HepG2 (cell line): ENCODE results near the gene DSCAM. TPM values are rescaled to one million over a fixed set of nuclear protein-coding genes. Genes with fewer than 3 reads are reported as not detected.

Source experiments
- ATAC-seq: fragments of 200-7000 bp; cut with Tn5 transposase; 3 replicates; pipeline ENCODE4 v1.9.1; 2020; ENCODE audit warnings: mild to moderate bottlenecking, moderate library complexity
- BruUV-seq: library from RNA; stranded (reverse); fragments of 400-500 nt; replicated peaks from 2 replicates; lab custom pipeline; 2021; lab: Mats Ljungman, UMichigan
- CTCF ChIA-PET: fragments of 300-600 bp; formaldehyde crosslinking; extraction: SDS; loops from one replicate; lab custom pipeline; 2021; ENCODE audit warnings: low total read pairs, inconsistent platforms, low intra/inter-chr PET ratio; lab: Yijun Ruan, JAX
- POLR2A ChIA-PET: fragments of 350-600 bp; sonication (Branson Sonifier 250); formaldehyde crosslinking; loops from one replicate; lab custom pipeline; 2020; ENCODE audit warnings: antibody characterized with exemption, inconsistent platforms; lab: Yijun Ruan, JAX
- DNase-seq: peaks from one replicate; pipeline ENCODE4 v3.0.0-alpha.2; 2015; ENCODE audit warnings: low spot score
- FAIRE-seq: peaks from 3 replicates; lab custom pipeline; 2011; peaks lifted over from hg19 to GRCh38; lab: Jason Lieb, UNC
- H2AFZ ChIP-seq: one replicate; pipeline ENCODE4 v1.6.1; 2011; ENCODE audit warnings: low read length, inconsistent platforms
- H3K27ac ChIP-seq: fragments of 300-600 bp; 3 replicates; pipeline ENCODE4 v1.8.0; 2011; ENCODE audit warnings: mixed run types, mild to moderate bottlenecking, mixed read lengths, low read length, inconsistent platforms; ENCODE audit not compliant: insufficient read depth; ENCODE audit errors: extremely low read length
- H3K27me3 ChIP-seq, 2 experiments: fragments of 200-600 bp in 1 of 2; 2 replicates in 1 of 2; 3 replicates in 1 of 2; pipeline versions ENCODE4 v1.6.0 to v1.8.0; 2011; ENCODE audit warnings: low read length in 2 of 2, mild to moderate bottlenecking in 2 of 2, moderate library complexity in 2 of 2, inconsistent platforms in 1 of 2; ENCODE audit not compliant: insufficient read depth in 2 of 2, control insufficient read depth in 1 of 2
- H3K36me3 ChIP-seq, 2 experiments: fragments of 200-600 bp in 1 of 2; replicated peaks in 1 of 2; 2 replicates in 1 of 2; 3 replicates in 1 of 2; pipeline versions ENCODE4 v1.5.1 to v1.8.0; 2011; ENCODE audit warnings: low read length in 2 of 2, inconsistent platforms in 1 of 2; ENCODE audit not compliant: insufficient read depth in 2 of 2, control insufficient read depth in 1 of 2
- H3K4me1 ChIP-seq: 2 replicates; pipeline ENCODE4 v1.5.1; 2012; ENCODE audit warnings: low read length, inconsistent platforms; ENCODE audit not compliant: insufficient read depth
- H3K4me2 ChIP-seq: 2 replicates; pipeline ENCODE4 v1.6.0; 2011; ENCODE audit warnings: low read depth, low read length, inconsistent platforms
- H3K4me3 ChIP-seq, 3 experiments: fragments of 200-600 bp in 1 of 3; sonication (generic), shearing (Covaris generic) in 1 of 3; replicated peaks in 1 of 3; 2 replicates each; pipeline ENCODE4 v1.5.1; 2011 to 2016; ENCODE audit warnings: low read length in 3 of 3, inconsistent platforms in 2 of 3, low read depth in 2 of 3, mild to moderate bottlenecking in 2 of 3, control low read depth in 1 of 3, mixed read lengths in 1 of 3; ENCODE audit not compliant: insufficient read depth in 1 of 3
- H3K79me2 ChIP-seq: one replicate; pipeline ENCODE4 v1.6.1; 2011; ENCODE audit warnings: low read length, inconsistent platforms; ENCODE audit not compliant: insufficient read depth
- H3K9ac ChIP-seq: 2 replicates; pipeline ENCODE4 v1.6.0; 2011; ENCODE audit warnings: mild to moderate bottlenecking, low read depth, low read length, inconsistent platforms; ENCODE audit not compliant: insufficient read depth
- H3K9me3 ChIP-seq: 2 replicates; pipeline ENCODE4 v1.5.1; 2012; ENCODE audit warnings: mild to moderate bottlenecking, low read length
- H4K20me1 ChIP-seq: 2 replicates; pipeline ENCODE4 v1.6.0; 2011; ENCODE audit warnings: inconsistent platforms, mild to moderate bottlenecking, low read length, moderate library complexity; ENCODE audit not compliant: insufficient read depth
- HOXA3 ChIP-seq: sonication (generic); formaldehyde crosslinking; IDR thresholded peaks from 2 replicates; pipeline ENCODE4 v1.5.0; 2020; ENCODE audit warnings: missing genetic modification reagents
- WGBS: methylation state at CpG from one replicate; pipeline ENCODE4 v1.1.6; 2017; ENCODE audit warnings: low lambda C conversion rate; 5-methylcytosine and 5-hydroxymethylcytosine counted together
- in situ Hi-C: cut with HindIII; loops from 2 replicates; pipeline ENCODE4 v1.10.0; 2017; ENCODE audit warnings: low pct_unique_long_range_greater_than_20kb; ENCODE audit not compliant: extremely low pct_ligation_motif_present
- intact Hi-C: fragments of 100-400 bp; cut with micrococcal nuclease; formaldehyde crosslinking; loops from one replicate; pipeline ENCODE4 v1.10.0; 2022; ENCODE audit not compliant: unreplicated experiment
- polyA plus RNA-seq, 8 experiments: library from polyadenylated mRNA; depleted of rRNA in 3 of 8; stranded (reverse) in 7 of 8; unstranded in 1 of 8; fragments of >200 nt; fragmentation: Illumina TruSeq in 4 of 8; extraction: Trizol in 4 of 8; gene quantifications; 2 replicates each; pipeline versions ENCODE4 v1.2.1 to v1.2.3, GENCODE V29; 2011 to 2016; ENCODE audit warnings: low read depth in 4 of 8, missing spikeins in 1 of 8, mixed read lengths in 1 of 8; ENCODE audit not compliant: insufficient read depth in 1 of 8
- total RNA-seq, 5 experiments: library from RNA; depleted of rRNA; stranded (reverse); fragments of >200 nt; fragmentation: Illumina TruSeq; extraction: Trizol; gene quantifications; 2 replicates each; pipeline ENCODE4 v1.2.3, GENCODE V29; 2016; ENCODE audit warnings: low read depth in 1 of 5
- TF ChIP-seq, protein P1 (sequence below): sonication (generic); formaldehyde crosslinking; IDR thresholded peaks from 2 replicates; pipeline ENCODE4 v1.4.0; 2020; ENCODE audit warnings: missing genetic modification reagents
- TF ChIP-seq, protein P2 (sequence below): sonication (generic); formaldehyde crosslinking; IDR thresholded peaks from 2 replicates; pipeline ENCODE4 v1.4.0; 2020; ENCODE audit warnings: missing genetic modification reagents, borderline replicate concordance

DSCAM gene
- total and polyA plus RNA-seq, 2 of the 13 experiments (the other 11 are each of a cell fraction or from before 2014, with no cell fraction given), result not detected

DNA sequence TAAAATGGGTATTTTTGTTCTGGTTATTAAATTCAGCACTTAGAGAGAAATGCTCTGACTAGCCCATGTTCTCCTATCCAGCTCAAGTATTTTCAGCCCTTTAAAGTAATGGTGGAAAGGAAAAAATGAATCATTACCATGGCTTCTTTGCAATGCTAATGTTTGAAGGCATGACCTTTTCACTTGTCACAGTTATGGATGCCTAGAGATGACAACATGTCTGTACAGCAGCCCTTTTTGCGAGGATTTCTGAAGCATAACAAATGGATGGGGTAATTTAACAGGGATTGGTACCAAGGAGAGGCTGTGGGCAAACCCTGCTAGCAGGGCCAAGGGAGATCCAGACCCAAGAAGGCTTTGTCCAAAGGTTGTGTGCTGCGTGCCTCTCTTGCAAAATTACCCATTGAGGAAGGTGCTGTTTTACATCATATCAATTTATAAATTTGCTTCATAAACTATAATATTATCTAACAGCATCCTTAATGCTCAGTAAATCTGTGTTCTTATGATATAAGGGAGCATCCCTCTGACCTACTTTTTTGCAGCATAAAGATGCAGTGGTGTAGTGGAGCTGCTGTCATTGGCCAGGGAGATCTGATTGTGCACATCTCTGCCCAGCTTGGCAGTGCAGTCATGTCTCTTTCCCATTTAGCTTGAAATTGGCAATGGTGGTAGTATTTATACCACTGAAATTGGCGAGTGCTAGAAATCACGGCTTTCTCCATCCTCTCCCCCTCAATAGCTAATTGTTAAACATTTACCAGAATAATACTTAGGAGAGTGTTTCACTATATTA is 652.6 kb downstream of the DSCAM start (continued):
- TF ChIP-seq, protein P1, sequence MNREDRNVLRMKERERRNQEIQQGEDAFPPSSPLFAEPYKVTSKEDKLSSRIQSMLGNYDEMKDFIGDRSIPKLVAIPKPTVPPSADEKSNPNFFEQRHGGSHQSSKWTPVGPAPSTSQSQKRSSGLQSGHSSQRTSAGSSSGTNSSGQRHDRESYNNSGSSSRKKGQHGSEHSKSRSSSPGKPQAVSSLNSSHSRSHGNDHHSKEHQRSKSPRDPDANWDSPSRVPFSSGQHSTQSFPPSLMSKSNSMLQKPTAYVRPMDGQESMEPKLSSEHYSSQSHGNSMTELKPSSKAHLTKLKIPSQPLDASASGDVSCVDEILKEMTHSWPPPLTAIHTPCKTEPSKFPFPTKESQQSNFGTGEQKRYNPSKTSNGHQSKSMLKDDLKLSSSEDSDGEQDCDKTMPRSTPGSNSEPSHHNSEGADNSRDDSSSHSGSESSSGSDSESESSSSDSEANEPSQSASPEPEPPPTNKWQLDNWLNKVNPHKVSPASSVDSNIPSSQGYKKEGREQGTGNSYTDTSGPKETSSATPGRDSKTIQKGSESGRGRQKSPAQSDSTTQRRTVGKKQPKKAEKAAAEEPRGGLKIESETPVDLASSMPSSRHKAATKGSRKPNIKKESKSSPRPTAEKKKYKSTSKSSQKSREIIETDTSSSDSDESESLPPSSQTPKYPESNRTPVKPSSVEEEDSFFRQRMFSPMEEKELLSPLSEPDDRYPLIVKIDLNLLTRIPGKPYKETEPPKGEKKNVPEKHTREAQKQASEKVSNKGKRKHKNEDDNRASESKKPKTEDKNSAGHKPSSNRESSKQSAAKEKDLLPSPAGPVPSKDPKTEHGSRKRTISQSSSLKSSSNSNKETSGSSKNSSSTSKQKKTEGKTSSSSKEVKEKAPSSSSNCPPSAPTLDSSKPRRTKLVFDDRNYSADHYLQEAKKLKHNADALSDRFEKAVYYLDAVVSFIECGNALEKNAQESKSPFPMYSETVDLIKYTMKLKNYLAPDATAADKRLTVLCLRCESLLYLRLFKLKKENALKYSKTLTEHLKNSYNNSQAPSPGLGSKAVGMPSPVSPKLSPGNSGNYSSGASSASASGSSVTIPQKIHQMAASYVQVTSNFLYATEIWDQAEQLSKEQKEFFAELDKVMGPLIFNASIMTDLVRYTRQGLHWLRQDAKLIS (CRISPR knock-in tag), result no peak

DNA sequence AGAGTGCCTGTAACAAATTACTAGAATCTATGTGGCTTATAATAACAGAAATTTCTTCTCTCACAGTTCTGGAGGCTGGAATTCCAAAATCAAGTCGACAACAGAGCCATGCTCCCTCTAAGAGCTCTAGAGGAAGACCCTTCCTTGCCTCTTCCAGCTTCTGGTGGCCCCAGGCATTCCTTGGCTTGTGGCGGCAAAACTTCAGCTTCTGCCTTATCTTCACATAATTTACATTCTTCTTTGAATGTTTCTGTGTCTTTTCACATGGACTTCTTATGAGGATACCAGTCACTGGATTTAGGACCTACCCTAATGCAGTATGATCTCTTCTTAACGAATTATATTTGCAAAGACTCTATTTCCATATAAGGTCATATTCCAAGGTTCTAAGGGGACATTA is 655.3 kb downstream of the DSCAM start:
- Histone ChIP-seq H3K27me3 (no peaks in the 10 kb centered on the region; a peak in 1 of 5 replicates), H3K9me3 (peaks cover 96% of the 10 kb centered on the region), H3K4me3 (no peak overlapping the region), H3K79me2 (no peaks in the 10 kb centered on the region), H4K20me1 (no peaks in the 10 kb centered on the region), H2AFZ (no peak overlapping the region), H3K4me2 (no peak overlapping the region), H3K9ac (no peak overlapping the region), H3K4me1 (no peaks in the 10 kb centered on the region), H3K36me3 (no peaks in the 10 kb centered on the region), H3K27ac (no peak overlapping the region)
- intact Hi-C loops, result no loop called here
- FAIRE-seq, result no peak
- ChIA-PET POLR2A (no interaction called here), CTCF (no interaction called here)
- no peak for DNase-seq
- in situ Hi-C loops, result no loop called here
- 16% methylated on average over 3 of the region's 3 CpGs for WGBS
- TF ChIP-seq, protein P2, sequence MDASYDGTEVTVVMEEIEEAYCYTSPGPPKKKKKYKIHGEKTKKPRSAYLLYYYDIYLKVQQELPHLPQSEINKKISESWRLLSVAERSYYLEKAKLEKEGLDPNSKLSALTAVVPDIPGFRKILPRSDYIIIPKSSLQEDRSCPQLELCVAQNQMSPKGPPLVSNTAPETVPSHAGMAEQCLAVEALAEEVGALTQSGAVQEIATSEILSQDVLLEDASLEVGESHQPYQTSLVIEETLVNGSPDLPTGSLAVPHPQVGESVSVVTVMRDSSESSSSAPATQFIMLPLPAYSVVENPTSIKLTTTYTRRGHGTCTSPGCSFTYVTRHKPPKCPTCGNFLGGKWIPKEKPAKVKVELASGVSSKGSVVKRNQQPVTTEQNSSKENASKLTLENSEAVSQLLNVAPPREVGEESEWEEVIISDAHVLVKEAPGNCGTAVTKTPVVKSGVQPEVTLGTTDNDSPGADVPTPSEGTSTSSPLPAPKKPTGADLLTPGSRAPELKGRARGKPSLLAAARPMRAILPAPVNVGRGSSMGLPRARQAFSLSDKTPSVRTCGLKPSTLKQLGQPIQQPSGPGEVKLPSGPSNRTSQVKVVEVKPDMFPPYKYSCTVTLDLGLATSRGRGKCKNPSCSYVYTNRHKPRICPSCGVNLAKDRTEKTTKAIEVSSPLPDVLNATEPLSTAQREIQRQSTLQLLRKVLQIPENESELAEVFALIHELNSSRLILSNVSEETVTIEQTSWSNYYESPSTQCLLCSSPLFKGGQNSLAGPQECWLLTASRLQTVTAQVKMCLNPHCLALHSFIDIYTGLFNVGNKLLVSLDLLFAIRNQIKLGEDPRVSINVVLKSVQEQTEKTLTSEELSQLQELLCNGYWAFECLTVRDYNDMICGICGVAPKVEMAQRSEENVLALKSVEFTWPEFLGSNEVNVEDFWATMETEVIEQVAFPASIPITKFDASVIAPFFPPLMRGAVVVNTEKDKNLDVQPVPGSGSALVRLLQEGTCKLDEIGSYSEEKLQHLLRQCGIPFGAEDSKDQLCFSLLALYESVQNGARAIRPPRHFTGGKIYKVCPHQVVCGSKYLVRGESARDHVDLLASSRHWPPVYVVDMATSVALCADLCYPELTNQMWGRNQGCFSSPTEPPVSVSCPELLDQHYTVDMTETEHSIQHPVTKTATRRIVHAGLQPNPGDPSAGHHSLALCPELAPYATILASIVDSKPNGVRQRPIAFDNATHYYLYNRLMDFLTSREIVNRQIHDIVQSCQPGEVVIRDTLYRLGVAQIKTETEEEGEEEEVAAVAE (CRISPR knock-in tag), result no peak
- no peak for TF ChIP-seq HOXA3 (CRISPR knock-in tag)
- no peak for ATAC-seq
- BruUV-seq, result no TSS peak
